ENCODE results near the gene CDYL.

DNA sequence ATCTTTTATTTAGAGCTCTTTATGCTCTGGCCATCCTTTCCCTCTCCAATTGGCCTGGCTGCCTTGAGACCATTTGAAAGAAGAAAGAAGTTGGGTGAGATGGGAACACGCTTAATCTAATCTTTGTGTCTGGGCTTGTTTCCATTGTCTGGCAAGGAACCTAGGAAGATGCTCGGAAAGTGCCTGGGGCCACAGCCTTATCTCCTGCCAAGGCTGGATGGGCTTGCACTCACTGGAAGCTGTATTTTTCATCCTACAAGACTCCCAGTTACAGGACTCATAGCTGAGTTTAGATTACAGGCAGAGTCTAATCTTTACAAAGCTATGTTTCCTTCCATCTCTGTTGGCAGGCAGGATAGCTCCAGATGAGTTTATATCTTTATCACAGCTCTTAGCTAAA, 33.1 kb upstream of the CDYL start:
- no peak for TF ChIP-seq POLR2A (IDR thresholded peaks at IDR 0.05; ENCODE audit: low read depth, low read length)
- TF ChIP-seq TAF1 (IDR thresholded peaks at IDR 0.05; ENCODE audit: borderline replicate concordance, low read depth, low read length), result no peak
